HG02571 (cell line): Measurements from ENCODE around the gene RBX1.
A peak's percentile ranks its signal among the peaks of the same experiment; 100 is the strongest.
"Not testable (repeated sequence)": the region's sequence is repeated elsewhere in the genome, so short reads cannot be mapped to it uniquely, and the experiment has no call there.

Experiments
- ATAC-seq: cut with Tn5 transposase; IDR thresholded peaks from one replicate; pipeline ENCODE4 v1.9.1; 2021; ENCODE audit warnings: mild to moderate bottlenecking, moderate library complexity; ENCODE audit not compliant: unreplicated experiment

Gene RBX1

DNA sequence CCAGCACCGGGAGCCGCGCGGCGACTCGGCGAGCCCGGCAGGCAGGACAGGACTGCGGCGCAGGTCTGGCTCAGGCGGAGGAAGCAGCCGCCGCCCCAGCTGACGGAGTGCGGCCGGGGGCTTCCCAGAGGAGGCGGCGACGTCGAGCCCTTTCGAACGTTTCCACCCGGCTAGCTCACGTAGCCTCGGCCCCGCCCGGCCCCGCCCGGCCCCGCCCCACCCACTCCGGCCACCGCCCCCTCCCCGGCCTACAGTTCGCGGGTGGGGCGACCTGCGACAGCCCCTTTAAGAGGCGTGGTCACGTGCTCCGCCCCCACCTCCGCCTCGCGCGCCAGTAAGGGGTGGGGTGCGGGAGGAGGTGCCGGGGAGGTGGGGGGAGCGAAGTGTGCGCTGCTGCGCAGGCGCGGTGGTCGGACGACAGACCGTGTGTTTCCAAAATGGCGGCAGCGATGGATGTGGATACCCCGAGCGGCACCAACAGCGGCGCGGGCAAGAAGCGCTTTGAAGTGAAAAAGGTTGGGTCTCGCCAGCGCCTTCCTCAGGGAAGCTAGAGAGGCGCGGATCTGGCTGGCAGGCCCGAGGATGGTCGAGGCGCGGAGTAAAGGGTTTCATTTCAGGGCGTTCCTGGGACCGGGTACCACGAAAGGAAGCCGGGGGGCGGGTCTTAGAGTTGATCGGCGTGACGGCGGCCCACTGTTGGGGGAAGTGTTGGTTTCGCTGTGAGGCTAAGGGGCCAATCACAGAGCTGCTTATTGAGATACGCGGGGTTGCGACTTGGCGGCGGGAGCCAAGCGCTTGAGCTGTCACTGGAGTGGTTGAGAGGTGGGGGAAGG lies at the start of gene RBX1:
RBX1 (plus strand) TSS at position 417 of the 833 bp plus-strand sequence; CDS start at position 438, 21 bp downstream.
- peak; percentile 78 for ATAC-seq

DNA sequence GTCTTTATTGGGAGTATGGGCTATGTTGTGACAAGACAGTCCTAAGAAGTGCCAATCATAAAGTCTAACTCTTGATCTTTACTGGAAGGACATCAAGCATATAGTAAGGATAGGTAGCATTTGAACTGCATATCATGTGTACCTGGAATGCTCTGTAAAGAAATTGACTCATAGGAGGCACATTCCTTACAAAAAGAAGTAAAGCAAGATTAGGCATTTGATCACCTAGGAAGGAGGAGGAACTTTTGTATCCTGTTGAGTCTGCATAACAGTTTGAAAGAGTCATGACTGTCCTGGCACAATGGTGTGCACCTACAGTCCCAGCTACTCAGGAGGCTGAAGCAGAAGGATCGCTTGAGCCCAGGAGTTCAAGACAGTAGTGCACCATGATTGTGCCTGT lies 47.1 kb upstream of the RBX1 start:
- ATAC-seq, result no peak

DNA sequence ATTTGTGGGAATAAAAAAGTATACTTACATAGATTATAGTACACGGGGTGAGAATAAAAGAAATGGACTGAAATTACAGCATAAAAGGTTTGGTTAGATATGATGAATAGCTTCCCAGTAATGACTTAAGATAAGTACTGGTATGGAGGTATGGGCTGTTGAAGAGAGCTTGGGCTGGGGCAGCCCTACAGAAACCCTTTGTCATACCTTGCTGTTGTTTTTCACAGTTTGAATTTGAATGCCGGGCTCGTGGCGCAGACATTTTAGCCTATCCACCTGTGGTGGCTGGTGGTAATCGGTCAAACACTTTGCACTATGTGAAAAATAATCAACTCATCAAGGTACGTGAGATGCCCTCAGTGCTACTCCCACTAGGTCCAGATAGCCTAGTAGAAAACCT lies 42.3 kb upstream of the RBX1 start:
- ATAC-seq, result no peak

DNA sequence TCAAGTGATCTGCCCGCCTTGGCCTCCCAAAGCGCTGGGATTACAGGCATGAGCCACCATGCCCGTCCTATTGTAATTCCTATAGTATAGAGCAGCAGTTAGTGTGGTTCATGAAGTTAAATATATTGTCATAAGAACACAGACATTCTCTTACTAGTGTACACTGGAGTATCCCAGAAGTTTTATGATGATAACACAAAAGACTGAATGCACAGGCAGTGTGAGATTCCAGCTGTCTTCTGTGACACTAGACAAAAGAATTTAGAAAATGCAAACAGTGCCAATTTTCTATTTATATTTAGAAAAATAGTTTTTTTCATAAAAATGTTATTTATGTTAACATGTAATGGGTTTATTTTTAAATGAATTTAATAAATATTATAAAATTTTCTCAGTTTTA lies 39.4 kb upstream of the RBX1 start:
- ATAC-seq, result no peak

DNA sequence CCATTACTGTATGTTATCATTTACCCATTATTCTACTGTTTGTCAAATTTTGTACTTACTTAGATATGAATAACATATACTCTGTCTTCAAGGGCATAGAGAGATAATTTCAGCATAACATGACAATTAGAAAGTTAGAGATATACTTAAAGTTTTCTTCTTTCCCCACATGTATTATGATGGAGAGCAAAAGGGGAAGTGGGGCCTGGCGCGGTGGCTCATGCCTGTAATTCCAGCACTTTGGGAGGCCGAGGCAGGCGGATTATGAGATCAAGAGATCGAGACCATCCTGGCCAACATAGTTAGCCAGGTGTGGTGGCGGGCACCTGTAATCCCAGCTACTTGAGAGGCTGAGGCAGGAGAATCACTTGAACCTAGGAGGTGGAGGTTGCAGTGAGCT lies 38.2 kb upstream of the RBX1 start:
- ATAC-seq, result not testable (repeated sequence)

DNA sequence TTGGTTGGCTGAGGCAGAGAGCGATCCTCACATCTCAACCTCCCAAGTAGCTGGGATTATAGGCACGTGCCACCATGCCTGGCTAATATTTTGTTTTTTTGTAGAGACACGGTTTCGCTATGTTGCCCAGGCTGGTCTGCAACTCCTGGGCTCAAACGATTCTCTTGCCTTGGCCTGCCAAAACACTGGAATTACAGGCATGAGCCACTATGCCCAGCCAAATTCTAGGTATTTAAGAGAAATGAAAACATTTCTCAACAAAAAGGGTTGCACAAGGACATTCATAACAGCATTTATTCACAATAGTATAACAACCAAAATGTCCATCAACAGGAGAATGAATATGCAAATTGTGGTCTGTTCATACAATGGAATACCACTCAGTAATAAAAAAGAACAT lies 31.7 kb upstream of the RBX1 start:
- ATAC-seq, result no peak

DNA sequence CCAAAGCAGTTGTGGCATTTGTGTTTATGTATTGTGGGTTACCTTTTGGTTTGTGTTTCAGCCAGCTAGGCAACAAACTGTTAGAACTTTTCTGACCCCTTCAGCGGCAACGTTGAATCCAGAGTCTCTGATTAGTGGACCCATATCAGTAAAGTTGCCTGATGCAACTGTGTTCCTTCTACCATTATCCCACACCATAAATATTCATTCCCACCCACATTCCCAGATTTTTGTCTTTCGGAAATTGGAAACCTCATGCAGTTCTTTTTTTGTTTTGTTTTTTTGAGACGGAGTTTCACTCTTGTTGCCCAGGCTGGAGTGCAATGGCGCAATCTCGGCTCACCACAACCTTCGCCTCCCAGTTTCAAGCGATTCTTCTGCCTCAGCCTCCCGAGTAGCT lies 30.7 kb upstream of the RBX1 start:
- no peak for ATAC-seq

DNA sequence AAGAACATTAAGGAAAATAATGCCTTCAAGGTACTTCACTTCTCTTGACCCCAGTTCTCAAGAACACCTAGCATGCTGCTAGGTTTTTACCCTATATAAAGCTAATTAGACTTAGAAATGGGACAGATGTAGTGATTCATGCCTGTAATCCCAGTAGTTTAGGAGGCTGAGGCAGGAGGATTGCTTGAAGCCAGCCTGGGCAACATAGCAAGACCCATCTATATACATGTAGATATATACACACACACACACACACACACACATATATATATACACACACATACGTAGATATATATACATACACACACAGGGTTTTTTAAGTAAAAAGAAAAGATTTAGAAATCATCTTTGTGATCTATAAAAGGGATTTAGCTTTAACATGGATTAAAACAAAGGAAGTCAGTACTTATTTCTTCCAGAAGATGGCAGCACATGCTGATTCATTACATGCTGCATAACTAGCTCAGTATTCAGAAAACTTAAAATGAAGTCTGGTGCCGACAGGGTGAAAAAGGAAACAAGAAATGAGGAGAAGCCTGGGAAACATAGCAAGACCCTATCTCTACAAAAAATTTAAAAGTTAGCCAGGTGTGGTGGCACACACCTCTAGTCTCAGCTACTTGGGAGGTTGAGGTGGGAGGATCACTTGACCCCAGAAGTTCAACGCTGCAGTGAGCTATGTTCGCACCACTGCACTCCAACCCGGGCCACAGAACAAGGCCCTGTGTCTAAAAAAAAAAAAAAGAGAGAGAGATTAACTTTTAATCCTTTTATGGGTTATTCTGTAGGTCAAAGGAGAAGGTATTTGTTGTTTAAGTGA lies 28.5 kb upstream of the RBX1 start:
- ATAC-seq, result no peak

DNA sequence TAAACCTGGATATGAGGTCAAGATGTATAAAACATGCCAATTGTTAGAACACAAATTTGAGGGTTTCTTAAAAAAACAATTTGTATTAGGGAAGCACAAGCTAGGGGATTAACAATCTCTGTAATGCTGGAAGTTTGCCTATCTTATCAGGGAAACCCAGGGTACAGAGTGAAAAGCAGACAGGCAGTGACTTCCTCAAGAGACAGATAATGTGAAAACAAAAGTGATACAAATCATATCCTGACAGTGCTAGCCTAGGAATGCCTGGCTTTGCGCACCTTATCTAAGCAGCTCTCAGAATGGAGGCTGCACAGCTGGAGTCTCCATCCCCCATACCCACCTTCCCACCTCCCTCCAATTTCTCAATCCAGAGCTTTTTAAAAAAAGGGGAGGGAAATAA lies 22.5 kb upstream of the RBX1 start:
- no peak for ATAC-seq

DNA sequence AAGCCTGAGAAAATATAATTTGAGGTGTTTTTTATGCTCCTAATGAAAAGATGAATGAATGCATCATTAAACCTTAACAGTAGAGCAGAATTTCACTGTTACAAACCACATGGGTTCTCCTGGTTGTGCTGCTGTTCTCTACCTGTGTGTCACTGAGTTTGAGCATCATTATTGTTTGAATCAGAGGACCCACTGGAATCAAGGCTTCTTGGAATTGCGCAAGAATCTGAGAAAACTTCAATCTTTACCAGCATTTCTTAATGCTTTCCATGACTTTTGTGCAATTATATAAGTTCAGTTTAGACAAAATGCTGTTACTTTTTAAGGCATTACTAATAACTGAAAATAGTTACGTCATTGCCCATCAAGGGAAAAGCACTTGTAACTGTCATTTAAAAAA lies 18.8 kb upstream of the RBX1 start:
- no peak for ATAC-seq

DNA sequence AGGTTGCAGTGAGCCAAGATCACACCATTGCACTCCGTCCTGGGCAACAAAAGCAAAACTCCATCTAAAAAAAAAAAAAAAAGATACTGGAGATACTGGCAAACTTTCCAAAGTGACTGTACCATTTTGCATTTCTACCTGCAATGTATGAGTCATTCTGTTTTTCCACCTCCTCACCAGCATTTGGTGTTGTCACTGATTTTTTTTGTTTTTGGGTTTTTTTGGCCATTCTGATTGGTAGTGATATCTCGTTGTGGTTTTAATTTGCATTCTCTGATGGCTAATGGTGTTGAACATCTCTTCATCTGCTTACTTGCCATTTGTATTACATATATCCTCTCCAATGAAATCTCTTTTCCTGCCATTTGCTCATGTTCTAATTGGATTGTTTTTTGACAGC lies 12.0 kb upstream of the RBX1 start:
- ATAC-seq, result no peak

DNA sequence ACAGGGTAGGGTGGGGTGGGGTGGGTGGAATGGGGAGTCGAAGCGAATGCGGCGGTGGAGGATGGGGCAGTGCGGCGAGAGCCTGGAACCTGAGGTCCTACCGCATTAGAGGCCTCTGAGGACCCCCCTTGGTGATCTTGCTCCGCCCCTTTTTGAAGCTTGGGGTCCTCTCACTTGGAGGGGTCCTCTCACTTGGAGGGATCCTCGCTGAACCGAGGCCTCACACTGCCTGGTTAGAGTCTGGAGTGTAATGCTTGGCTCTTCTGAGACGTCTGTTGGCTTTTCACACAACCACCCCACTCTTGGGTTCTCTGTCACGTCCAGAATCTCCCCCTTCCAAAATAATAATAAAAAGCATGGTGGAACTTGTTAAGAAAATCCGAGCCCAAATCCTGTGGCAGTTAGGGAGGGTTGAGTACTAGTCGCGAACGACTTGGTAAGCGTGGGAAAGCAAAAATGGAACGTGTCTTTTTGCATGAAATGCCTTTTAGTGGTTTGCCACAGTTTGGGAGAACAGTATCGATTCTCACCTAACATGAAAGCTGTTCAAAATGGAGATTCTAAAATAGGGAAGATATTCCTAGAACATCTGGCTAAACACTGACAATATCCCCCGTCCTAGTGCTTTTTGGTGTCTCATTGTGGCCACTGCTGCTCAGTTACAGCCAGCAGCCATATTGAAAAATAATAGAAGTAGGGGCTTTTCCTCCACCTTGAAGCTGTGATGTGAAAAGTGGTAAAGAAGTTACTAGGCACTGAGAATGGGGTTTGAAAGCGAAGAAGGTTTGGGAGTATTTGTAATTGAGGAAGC lies 822 bp downstream of the RBX1 start:
- no peak for ATAC-seq

DNA sequence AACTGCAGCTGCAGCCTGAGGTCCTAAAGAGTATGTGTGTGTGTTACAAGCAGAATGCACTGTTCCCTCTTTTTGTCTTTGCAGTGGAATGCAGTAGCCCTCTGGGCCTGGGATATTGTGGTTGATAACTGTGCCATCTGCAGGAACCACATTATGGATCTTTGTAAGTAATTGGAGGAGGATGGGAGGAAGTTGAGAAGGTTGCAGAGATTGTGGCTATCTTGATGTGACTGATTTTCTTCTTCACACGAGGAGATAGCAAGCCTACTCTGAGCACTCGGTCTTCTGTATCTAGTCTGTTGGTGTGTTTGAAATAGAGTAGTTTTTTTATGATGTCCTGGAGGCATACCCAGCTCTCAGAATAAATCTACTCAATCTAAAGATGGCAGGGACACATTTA lies 2.3 kb downstream of the RBX1 start:
- ATAC-seq, result no peak

DNA sequence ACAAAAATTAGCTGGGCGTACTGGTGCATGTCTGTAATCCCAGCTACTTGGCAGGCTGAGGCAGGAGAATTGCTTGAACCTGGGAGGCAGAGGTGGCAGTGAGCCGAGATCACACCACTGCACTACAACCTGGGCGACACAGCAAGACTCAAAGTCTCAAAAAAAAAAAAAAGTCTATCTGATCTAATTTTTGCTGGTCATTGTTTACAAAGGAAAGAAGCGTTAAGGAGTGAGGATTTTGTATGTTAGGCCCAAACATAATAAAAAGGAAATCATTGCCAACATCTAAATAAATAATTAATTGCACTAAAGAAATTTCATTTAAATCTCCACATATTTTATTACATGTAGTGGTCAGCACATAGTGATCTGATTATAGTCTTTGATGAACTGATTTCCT lies 2.9 kb downstream of the RBX1 start:
- ATAC-seq, result no peak

DNA sequence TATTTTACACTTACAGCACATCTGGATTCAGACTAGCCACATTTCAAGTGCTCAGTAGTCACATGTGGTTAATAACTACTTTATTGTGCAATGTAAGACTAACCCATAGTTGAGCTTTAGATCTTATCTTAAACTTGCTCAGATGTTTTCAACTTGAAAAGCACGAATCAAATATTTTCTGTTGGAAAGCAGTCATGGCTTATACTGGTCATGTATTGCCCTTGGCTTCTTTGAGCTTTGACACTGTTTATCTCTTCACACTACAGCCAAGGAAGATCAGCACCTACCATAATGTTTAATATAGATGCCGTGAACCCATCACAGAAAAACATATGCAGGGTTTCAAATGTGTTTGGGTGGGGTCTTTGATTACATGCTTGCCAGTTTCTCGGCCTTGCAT lies 4.4 kb downstream of the RBX1 start:
- ATAC-seq, result no peak

DNA sequence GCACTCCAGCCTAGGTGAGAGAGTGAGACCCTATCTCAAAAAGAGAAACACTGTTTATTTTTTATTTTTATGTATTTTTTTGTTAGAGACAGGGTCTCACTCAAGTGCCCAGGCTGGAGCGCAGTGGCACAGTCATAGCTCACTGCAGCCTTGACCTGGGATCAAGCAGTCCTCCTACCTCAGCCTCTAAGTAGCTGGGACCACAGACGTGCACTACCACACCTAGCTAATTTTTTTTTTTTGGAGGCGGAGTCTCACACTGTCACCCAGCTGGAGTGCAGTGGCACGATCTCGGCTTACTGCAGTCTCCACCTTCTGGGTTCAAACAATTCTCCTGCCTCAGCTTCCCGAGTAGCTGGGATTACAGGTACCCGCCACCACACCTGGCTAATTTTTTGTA lies 6.4 kb downstream of the RBX1 start:
- ATAC-seq, result no peak

DNA sequence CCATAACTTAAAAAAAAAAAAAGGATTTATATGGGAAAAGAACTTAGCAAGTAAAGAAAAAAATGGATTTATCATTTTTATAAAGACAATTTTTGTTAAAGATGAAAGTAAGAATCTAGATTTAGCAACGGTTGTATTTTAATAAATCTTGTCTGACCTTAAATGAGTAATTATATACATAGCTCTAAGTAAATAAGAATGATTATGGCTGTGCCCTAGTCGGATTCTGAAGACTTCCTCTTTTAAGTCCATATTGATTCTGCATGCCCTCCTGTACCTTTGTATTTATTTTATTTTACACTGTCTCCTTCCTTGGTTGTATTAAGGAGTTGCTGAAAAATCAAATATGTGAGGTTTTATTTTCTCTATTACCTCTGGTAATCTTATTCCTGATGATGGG lies 7.1 kb downstream of the RBX1 start:
- no peak for ATAC-seq

DNA sequence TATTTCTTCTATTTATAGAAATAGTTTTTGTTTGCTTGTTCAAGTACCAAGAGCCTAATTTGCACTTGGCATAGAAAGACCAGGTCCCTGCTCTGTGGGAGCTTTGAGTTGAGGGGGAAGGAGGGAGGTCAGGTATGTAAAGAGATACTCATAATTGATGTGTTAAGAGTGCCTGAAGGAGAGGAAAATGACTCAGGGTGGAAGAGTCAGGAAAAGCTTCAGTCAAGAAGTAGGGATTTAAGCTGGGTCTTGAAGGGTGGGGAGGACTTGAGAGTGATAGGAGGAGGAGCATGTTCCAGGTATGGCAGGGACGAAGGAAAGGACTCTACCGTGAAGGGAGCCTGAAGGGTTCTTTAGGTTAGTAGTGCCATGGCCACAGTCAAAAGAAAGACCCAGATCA lies 9.0 kb downstream of the RBX1 start:
- ATAC-seq, result no peak

DNA sequence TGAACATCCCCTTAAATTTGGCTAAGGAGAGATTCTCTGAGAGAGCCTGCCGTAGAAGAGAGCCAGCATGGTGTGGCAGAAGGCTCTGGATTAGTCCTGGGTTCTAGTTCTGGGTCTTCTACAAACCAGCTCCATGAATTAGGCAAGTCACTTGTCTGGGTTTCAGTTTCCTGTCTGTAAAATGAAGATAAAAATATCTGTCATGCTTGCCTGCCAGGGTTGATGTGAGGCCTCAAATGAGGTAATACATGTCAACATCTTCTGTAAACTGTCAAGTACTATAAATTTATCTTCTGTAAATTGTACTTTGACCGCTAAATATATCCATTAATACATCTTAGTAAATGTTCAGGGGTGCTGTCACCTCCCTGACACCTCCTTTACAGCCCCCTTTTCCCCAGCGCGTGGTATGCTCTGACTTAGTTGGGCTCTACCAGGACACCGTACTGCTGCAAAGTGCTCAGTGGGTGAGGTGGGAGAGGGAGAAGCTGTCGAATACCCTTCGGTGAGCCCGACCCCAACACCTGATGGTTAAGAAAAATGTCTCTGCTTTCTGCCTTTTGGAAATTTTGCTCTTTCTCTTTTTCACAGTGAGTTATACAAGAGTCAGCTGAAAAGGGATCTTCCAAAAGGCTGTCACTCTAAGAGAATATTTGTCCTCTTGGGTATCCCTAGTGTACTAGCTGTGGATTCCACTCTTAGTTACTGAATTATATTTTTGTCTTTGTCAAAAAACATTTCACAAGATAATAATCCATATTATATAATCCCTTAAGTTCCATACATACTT lies 15.0 kb downstream of the RBX1 start:
- no peak for ATAC-seq

DNA sequence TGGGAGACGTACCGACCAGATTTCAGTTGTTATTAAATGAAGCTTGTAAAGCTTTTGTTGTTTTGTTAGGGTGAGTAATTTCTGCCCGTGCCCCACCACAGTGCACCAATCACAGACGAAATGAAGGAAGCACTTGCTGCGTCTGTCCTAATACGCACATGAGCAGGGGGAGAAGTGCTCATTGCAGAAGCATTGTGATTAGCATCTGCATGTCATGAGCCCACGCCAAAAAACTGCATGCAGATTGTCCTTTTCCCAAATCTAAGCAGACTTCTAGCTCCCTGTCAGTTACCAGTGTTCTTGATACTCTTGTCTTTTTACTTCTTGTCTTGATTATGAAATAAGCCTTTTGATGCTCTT lies 15.5 kb downstream of the RBX1 start:
- ATAC-seq, result no peak
